Measurements from ENCODE around the gene KLHL35.

The KLHL35 gene

GRCh38 chr11:75440960-75441803 lies 8.2 kb upstream of the KLHL35 start:
- DNase-seq (ENCODE audit: low read depth), result no peak

GRCh38 chr11:75439495-75440120 lies 6.6 kb upstream of the KLHL35 start:
- no peak for DNase-seq (ENCODE audit: low read depth)

GRCh38 chr11:75439026-75439425 lies 6.0 kb upstream of the KLHL35 start:
- no peak for DNase-seq (ENCODE audit: low read depth)

DNA sequence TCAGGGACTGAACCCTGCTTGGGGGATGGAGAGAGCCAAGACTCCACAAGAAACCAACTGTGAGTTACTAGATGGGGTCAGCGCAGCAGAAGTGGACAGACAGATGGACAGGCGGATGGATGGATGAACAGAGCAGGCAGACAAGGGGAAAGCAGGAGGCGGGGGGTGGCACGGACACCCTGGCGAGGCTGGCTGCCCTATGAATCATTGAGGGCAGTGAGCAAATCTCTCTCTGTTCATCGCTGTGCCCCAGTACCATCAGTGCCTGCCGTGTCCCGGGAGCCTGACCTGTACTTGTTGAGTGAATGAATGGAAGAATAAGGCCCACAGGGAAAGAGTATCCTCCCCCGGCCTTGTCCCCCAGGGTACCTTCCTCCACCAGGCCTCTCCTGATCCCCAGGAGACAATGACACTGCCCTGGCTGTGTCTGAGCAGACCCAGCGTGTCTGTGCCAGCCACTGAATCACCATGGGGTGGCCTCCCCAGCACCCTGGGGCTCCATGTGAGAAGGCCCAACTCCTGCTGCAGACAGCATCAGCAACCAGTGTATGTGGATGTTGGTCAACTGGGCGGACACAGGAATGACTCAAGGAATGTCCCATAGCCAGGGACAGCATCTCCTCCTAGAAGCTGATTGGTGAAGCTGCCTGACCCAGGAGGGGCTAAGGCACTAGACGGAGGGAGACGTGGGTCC lies 5.1 kb upstream of the KLHL35 start:
- DNase-seq (ENCODE audit: low read depth), result no peak

DNA sequence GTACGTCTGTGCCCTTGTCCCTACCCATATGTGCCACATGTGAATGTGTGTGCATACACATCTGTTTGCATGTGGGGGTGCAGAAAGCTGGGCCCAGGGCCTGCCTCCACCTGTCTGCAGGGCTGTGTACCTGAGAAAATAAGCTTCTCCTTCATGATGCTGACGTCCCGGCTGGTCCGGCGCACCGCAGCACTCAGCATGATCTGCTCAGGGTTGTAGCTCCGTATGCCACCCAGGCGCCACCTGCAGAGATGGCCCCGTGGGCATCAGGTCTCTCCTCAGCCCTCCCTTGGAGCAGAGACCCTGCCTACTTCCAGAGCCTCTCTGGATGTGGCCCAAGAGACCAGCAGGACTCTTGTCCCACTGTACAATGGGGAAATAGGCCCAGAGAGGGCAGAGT lies 3.8 kb upstream of the KLHL35 start:
- no peak for DNase-seq (ENCODE audit: low read depth)

GRCh38 chr11:75435571-75435925 lies 2.5 kb upstream of the KLHL35 start:
- no peak for DNase-seq (ENCODE audit: low read depth)

- no peak for DNase-seq (ENCODE audit: low read depth)
Observed at GRCh38 chr11:75434886-75435570, 2.0 kb upstream of the KLHL35 start.

GRCh38 chr11:75434051-75434450 lies 1.0 kb upstream of the KLHL35 start:
- no peak for DNase-seq (ENCODE audit: low read depth)

DNA sequence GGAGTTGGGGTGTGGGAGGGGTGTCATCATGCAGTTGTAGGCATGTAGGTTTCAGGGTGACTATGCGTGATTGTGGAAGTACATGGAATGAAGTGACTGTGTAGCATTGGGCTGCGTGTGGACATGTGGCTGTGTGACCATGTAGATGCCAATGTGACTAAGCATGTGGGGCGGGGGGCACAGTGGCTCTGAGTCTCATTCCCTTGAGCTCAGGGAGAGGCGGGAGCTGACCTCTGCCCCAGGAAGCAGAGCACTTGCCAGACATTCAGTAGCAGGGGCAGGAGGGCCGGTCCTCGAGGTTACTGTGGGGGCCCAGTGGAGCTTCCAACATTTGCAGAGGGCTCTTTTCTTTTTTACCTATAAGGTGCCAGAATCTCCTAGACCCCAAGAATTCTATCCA lies 440 bp upstream of the KLHL35 start:
- no peak for DNase-seq (ENCODE audit: low read depth)

DNA sequence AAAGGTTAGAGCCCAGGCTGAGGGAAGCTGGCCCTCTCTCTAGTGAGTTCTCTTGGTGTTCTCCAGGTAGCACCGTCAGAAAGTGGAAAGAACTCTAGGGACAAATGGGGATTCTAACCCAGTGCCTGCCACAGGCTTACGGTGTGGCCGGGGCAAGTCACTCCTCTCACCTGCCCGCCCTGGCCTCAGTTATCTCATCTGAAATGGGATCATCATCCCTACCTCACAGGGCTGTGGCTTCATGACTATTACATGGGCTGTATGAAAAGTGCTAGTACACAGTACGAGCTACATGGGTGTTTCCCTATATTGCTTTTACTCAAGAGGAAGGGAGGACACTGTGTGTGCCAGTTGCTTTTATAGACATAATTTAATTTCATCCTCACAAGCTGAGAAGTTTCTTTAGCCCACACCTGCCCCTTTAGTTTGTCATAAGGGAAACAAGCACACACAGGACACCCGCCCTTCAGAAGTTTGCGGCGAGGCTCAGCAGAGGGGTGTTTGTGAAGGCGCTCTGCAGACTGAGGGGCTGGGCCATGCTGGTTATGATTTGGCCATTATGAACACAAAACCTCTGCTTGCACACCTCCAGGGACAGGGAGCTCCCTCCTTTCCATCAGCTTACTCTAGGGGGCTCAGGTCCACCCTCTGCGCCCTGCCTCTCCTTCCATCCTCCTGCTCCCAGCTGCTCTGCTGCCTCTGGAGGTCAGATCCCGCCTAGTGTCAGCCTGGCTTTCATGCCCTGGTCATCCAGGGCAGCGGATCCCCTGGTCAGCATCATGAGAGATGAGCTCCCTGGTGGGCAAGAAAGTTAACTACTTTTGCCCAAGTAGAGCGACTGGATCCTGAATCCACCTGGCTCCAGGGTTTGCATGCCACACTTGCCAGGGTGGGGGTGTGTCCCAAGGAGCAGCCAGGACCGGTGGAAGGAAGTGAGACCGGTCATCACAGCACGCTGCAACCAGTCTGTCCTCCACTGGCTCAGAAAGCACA lies 1.2 kb downstream of the KLHL35 start:
- no peak for DNase-seq (ENCODE audit: low read depth)

DNA sequence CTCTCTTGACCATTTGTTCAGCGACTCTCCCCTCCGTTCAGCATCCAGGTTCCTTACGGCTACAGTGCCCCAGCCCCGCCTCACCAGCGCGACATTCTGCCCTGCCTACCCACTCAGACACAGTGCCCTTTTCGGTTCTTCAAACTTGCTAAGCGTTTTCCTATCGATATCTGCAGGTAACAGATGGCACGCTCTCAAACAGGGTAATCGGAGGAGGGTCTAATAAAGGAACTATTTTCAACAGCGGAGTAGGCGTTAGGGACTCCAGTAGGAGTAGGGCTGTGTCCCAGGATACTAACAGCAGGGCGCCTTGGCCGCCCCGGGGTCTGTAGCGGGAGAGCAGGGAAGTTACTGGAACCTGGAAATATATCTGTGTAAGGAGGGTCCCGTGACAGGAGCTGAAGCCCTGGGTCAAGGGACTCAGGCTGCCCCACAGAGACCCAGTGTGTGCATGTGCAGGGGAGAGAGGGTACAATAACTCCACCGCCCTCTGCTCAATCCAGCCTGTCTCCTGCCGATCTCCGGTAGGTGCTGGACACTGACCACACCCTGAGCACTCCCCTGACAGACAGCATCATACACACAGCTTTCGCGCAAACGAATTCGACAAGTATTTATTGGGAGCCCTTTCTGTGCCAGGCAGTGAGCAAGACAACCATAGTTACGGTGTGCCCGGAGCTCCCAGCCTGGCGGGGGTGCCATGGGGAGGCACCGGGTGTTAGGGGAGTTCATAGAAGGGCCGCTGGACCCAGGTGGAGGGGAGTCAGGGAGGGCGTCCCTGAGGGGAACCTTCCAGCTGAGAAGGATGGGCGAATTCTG lies 2.1 kb downstream of the KLHL35 start:
- DNase-seq (ENCODE audit: low read depth), result no peak

DNA sequence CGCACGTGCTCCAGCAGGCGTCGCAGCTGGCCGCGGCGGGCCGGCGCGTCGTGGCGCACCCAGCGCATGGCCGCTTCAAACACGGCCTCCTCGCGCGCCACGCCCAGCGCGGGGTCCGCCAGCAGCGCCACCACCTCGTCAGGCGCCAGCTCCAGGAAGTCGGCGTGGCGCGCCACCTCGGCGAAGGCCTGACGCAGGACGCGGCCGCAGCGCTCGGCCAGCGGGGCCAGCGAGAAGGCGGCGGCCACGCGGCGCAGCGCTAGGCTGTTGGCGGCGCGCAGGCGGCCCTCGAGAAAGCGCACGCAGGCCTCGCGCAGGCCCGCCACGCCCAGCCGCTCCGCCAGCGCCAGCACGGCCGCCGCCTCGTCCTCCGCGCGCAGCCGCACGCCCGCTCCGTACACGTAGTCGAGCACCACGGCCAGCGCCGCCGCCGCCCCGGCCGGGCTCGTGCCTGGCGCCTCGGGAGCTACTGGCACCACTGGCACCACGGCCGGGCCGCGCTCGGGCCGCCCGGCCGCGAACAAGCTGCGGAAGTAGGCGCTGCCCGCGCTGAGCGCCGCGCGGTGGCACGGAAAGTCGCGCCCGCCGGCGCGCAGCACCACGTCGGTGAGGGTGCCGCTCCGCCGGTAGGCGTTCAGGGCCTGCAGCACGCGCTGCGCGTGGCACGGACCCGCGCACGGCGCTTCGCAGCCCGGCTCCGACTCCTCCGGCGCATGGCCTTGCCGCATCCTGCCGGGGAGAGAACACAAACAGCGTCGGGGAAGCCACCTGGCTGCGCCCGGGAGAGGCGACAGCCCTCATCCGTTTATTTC lies 2.9 kb downstream of the KLHL35 start:
- DNase-seq (ENCODE audit: low read depth), result peak; percentile 66

- no peak for DNase-seq (ENCODE audit: low read depth)
Observed at GRCh38 chr11:75429641-75429901, 3.4 kb downstream of the KLHL35 start.

DNA sequence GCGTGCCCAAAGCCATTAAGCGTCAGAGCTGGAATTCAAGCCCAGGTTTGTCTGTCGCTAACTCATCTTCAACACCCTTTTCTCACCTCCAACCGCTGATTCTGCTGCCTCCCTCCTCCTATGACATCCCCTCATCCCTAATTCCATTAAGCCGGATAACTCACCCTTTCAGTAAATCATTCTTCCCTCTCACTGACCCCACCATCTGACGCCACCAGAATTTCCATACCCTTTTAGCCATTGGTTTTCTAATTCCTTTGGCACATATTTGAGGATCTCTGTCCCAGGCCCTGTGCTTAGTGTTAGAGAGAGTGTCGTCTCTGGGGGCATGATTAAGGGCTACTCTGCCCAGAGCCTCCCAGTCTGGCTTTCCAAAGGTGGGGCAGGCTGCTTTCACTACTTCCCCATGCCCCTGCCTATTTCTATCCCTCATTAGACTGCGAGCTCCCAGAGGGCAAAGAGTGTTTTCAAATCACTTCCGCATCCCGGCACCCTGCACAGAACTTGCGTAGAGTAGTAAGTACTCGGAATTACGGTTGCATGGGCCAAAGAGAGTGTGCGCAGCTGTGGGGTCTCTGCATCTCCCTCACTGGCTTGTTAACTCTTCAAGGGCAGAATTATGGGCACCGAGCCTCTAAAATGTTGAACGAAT lies 3.9 kb downstream of the KLHL35 start:
- no peak for DNase-seq (ENCODE audit: low read depth)

DNA sequence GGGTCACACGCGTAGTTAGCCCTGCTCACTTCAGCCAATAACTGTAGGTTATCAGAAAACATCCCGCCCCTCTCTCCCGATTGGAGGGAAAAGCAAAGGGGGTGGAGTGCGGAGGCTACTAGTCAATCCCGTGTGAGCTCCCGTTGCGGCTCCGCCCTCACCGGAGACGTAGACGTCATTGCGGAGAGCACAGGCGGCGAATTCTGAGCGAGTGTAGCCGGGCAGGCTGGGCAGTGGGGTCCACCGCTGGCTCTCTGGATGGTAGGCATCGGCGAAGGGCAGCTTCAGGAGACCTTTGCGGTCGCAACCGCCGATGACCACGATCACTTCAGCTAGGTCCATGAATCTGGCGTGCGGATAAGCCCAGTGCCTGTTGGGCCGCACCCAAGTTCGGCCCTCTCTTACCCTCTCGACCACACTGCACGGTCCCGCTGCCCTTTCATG lies 4.7 kb downstream of the KLHL35 start:
- peak; percentile 71 for DNase-seq (ENCODE audit: low read depth)

- DNase-seq (ENCODE audit: low read depth), result no peak
Observed at GRCh38 chr11:75427181-75427580, 5.8 kb downstream of the KLHL35 start.

DNA sequence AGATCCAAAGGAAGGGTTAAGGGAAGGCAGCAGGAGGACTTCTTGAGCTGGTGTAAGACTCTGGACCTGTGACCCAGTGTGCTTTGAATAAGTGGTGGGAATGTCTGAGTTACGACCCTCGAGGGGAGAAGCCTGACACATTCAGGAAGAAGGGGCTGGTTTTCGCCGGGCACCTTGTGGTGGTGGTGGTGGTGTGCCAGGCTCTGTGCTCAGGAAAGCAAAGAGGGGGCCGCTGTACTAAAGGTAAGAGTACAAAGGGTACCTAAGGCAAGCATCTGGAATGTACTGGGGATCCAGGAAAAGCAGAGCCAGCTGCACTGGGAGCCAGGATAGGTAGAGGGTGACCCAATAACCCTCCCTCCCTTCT lies 6.3 kb downstream of the KLHL35 start:
- DNase-seq (ENCODE audit: low read depth), result no peak

- DNase-seq (ENCODE audit: low read depth), result no peak
Observed at GRCh38 chr11:75425422-75425821, 7.6 kb downstream of the KLHL35 start.

DNA sequence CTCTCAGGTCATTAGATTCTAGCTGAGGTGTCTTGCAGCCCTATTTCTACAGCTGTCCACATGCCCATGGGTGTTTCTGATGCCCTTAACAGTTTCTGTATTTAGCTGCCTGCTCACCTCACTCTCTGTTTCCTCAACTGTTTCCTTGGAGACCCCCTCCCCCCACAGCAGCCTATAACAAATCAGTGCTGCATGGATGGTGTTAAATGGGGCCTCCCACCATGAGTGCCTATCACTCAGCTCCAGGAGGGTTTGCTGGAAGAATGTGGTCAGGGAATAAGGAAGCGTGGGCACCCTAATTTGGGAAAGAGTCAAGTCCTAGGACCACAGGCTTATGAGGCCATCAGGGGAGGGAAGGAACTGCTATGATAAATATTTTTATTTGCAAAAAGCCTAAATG lies 8.6 kb downstream of the KLHL35 start:
- DNase-seq (ENCODE audit: low read depth), result no peak

Data from activated T-cell treated with anti-CD3 and anti-CD28 coated beads for 48 hours (primary cell).